Natural killer cell (primary cell): ENCODE results near the gene ATP6V0A1. TPM values are rescaled to one million over a fixed set of nuclear protein-coding genes. Genes with fewer than 3 reads are reported as not detected.

Experiments used
- ATAC-seq, 3 donors: fragments of 150-1000 bp in 2 of 3; fragments of 200-7000 bp in 1 of 3; cut with Tn5 transposase; 1 replicate in 1 of 3; 2 replicates in 2 of 3; pipeline ENCODE4 v1.10.0; 2021; ENCODE audit warnings: mild to moderate bottlenecking in 2 of 3, moderate library complexity in 2 of 3
- DNase-seq, 2 donors: peaks; one replicate each; pipeline versions ENCODE4 v3.0.0 to v3.0.0-alpha.2; 2013 to 2021; ENCODE audit warnings: mixed read lengths in 1 of 2
- H3K27ac ChIP-seq: one replicate; pipeline ENCODE4 v1.5.1; 2013; ENCODE audit warnings: mild to moderate bottlenecking, low read length
- H3K27me3 ChIP-seq: one replicate; pipeline ENCODE4 v1.6.1; 2013; ENCODE audit warnings: low read length; ENCODE audit not compliant: control insufficient read depth, insufficient read depth
- H3K36me3 ChIP-seq: one replicate; pipeline ENCODE4 v1.6.1; 2013; ENCODE audit warnings: low read length; ENCODE audit not compliant: control insufficient read depth, insufficient read depth
- H3K4me1 ChIP-seq: one replicate; pipeline ENCODE4 v1.6.1; 2013; ENCODE audit warnings: low read length; ENCODE audit not compliant: control insufficient read depth, insufficient read depth
- H3K4me3 ChIP-seq: one replicate; pipeline ENCODE4 v1.5.1; 2013; ENCODE audit warnings: low read length
- H3K9me3 ChIP-seq: one replicate; pipeline ENCODE4 v1.6.1; 2013; ENCODE audit warnings: low read length; ENCODE audit not compliant: control insufficient read depth, insufficient read depth
- H3K27ac Mint-ChIP-seq, 2 donors: one replicate each; pipeline ENCODE4 v1.8.0; 2022; ENCODE audit warnings: mild to moderate bottlenecking in 2 of 2, mixed read lengths in 2 of 2, moderate library complexity in 1 of 2
- H3K27me3 Mint-ChIP-seq, 2 donors: one replicate each; pipeline ENCODE4 v1.8.0; 2022; ENCODE audit warnings: low read depth in 2 of 2, mixed read lengths in 2 of 2
- H3K36me3 Mint-ChIP-seq: one replicate; pipeline ENCODE4 v1.8.0; 2022; ENCODE audit warnings: mixed read lengths
- H3K4me1 Mint-ChIP-seq, 2 donors: one replicate each; pipeline ENCODE4 v1.8.0; 2022; ENCODE audit warnings: mixed read lengths in 2 of 2
- H3K4me3 Mint-ChIP-seq: one replicate; pipeline ENCODE4 v1.8.0; 2022; ENCODE audit warnings: mild to moderate bottlenecking, moderate library complexity, mixed read lengths
- H3K9me3 Mint-ChIP-seq, 2 donors: one replicate each; pipeline ENCODE4 v1.8.0; 2022; ENCODE audit warnings: mixed read lengths in 2 of 2
- CTCF ChIP-seq: fragments of 200-600 bp; IDR thresholded peaks from one replicate; pipeline ENCODE4 v1.8.0; 2022; ENCODE audit warnings: antibody characterized with exemption
- WGBS: methylation state at CpG from one replicate; pipeline ENCODE4 v1.1.7; 2013; ENCODE audit warnings: missing lambda C conversion rate; ENCODE audit not compliant: insufficient coverage; 5-methylcytosine and 5-hydroxymethylcytosine counted together
- intact Hi-C: fragments of 100-400 bp; cut with micrococcal nuclease; formaldehyde crosslinking; loops from one replicate; pipeline ENCODE4 v1.14.2; 2022
- total RNA-seq, 4 donors: library from RNA; stranded (reverse); fragments of 120-200 nt in 1 of 4; gene quantifications; one replicate each; pipeline versions ENCODE4 v1.2.3 to v1.2.4, GENCODE V29; 2013 to 2022

ATP6V0A1 gene
- total RNA-seq: 10 to 100 TPM in 1 of 3 donors, 1 to 10 TPM in 2; 4.8 to 33.5 (median 7.5) TPM
- total RNA-seq (2013): 36.0 TPM

GRCh38 chr17:42458497-42459255, at the start of gene ATP6V0A1:
Gene ATP6V0A1 (plus strand): TSS chr17:42458878. CDS start chr17:42460895, 2,017 bp downstream.
- H3K4me1 Mint-ChIP-seq: peaks cover 43 to 45% of the 10 kb centered on the region in 2 donors
- TF ChIP-seq CTCF: no peak
- peak; percentile 63 to 86 for DNase-seq
- peak within 1 kb of the TSS; percentile 84 for H3K4me3 Mint-ChIP-seq
- Histone ChIP-seq H3K27ac (peak within 1 kb of the TSS; percentile 57), H3K36me3 (no peaks in the 10 kb centered on the region), H3K4me1 (peaks cover 47% of the 10 kb centered on the region), H3K9me3 (no peaks in the 10 kb centered on the region), H3K27me3 (peaks cover 24% of the 10 kb centered on the region), H3K4me3 (peak within 1 kb of the TSS; percentile 50)
- intact Hi-C loops: loop anchor here (5.0 kb wide), 1 partner anchor 71 kb away; the partner anchor contains the start of gene STAT3
- ATAC-seq: peak; percentile 77 to 88 (median 80)
- H3K36me3 Mint-ChIP-seq: no peaks in the 10 kb centered on the region
- under 1% methylated on average over 40 of the region's 45 CpGs for WGBS
- H3K27ac Mint-ChIP-seq: peak within 1 kb of the TSS; percentile 22 to 72
- H3K9me3 Mint-ChIP-seq: no peaks in the 10 kb centered on the region
- peaks cover 30 to 31% of the 10 kb centered on the region in 2 donors for H3K27me3 Mint-ChIP-seq

DNA sequence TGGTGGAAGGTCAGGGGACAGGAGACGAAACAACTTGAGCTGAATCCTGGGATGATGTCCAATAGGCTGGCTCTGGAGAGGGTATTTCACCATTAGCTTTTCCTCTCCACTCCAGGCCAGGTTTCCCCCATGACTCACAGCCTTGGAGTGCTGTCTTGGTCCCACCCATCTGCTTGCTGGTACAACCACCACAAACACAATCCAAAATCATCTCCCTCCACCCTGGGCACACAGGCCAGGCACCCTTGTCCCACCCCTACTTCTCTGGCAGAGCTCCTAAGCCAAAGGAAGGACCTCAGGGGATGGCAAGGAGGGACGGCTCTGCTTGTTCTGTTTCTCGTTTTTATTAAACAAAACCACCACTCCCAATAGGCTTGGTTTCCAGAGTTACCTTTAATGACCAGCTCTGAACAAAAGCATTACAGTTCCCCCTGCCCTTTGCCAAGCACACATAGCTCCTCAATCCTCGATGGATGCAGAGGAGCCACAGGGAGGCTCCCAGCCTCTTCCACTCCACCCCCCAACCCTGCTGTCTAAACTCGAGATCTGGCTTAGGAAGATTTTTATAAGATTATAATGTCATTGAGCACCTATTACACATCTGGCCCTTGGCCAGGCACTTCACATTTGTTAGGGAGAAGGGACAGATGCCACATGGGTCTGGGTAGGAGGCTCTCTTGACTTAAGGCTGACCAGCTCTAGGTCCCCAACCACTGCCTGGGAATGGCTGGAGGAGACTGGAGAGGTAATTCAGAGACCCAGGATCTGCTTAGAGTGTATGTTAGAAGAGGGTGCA, 49.0 kb upstream of the ATP6V0A1 start:
- Mint-ChIP-seq H3K27ac (no peak overlapping the region), H3K4me3 (no peak overlapping the region), H3K36me3 (no peaks in the 10 kb centered on the region), H3K4me1 (peaks cover 6 to 12% of the 10 kb centered on the region in 2 donors), H3K9me3 (no peaks in the 10 kb centered on the region), H3K27me3 (peaks cover 7% of the 10 kb centered on the region in 2 donors)
- intact Hi-C loops: no loop called here
- H3K27me3 ChIP-seq: no peaks in the 10 kb centered on the region
- WGBS: 76% methylated on average over 3 of the region's 5 CpGs
- ATAC-seq (no peak), DNase-seq (no peak)
- H3K36me3 ChIP-seq: no peaks in the 10 kb centered on the region
- no peak overlapping the region for H3K4me3 ChIP-seq
- H3K27ac ChIP-seq: no peak overlapping the region
- H3K4me1 ChIP-seq: peaks cover 7% of the 10 kb centered on the region
- H3K9me3 ChIP-seq: no peaks in the 10 kb centered on the region
- TF ChIP-seq CTCF: no peak

- no peaks in the 10 kb centered on the region for H3K9me3 Mint-ChIP-seq
- H3K27ac Mint-ChIP-seq: no peak overlapping the region
- H3K27ac ChIP-seq: no peak overlapping the region
Observed at GRCh38 chr17:42410319-42410685, 48.4 kb upstream of the ATP6V0A1 start.

More at GRCh38 chr17:42410319-42410685, 48.4 kb upstream of the ATP6V0A1 start:
- H3K4me3 Mint-ChIP-seq: no peak overlapping the region
- no peak for DNase-seq
- no peak for TF ChIP-seq CTCF
- peaks cover 6 to 17% of the 10 kb centered on the region in 2 donors for H3K4me1 Mint-ChIP-seq
- Histone ChIP-seq H3K27me3 (no peaks in the 10 kb centered on the region), H3K4me3 (no peak overlapping the region), H3K4me1 (peaks cover 13% of the 10 kb centered on the region), H3K9me3 (no peaks in the 10 kb centered on the region), H3K36me3 (no peaks in the 10 kb centered on the region)
- 93% methylated on average over 5 of the region's 5 CpGs for WGBS
- ATAC-seq: no peak
- intact Hi-C loops: no loop called here
- no peaks in the 10 kb centered on the region for H3K36me3 Mint-ChIP-seq
- H3K27me3 Mint-ChIP-seq: peaks cover 7 to 11% of the 10 kb centered on the region in 2 donors
